ENCODE measurements around the gene FMNL2.

Gene FMNL2

DNA sequence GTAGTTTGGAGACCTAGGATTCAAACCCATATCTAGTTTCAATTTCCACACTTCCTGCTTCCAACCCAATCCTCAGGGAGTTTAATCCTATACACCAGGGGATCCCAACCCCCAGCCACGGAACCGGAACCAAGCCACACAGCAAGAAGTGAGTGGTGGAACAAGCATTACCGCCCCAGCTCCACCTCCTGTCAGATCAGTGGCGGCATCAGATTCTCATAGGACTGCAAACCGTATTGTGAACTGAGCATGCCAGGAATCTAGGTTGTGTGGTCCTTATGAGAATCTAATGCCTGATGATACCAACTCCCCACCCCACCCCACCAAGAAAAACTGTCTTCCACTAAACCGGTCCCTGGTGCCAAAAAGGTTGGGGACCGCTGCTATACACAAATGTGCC is 329.8 kb downstream of the FMNL2 start:
- no peak overlapping the region for H3K4me3 ChIP-seq (ENCODE audit: low read depth, low read length)
- peaks cover 83 to 97% of the 10 kb centered on the region in 2 experiments for H3K36me3 ChIP-seq (ENCODE audit: control insufficient read depth in 2 of 2, insufficient read depth in 1 of 2, low read length in 2 of 2)
- H3K27ac ChIP-seq (ENCODE audit: extremely low read depth, low read depth, low read length) = no peak overlapping the region
- ChIA-PET CTCF (interaction anchor here (1.1 kb wide), 1 partner anchor 489 kb away, joined by 3 read pairs; no protein-coding TSS in a partner anchor), POLR2A (no interaction called here)
- no peaks in the 10 kb centered on the region for H3K9me3 ChIP-seq (ENCODE audit: control insufficient read depth, insufficient read depth, low read depth, low read length)
- no peaks in the 10 kb centered on the region for H3K4me1 ChIP-seq (ENCODE audit: control insufficient read depth, insufficient read depth, low read length)
- no peak for TF ChIP-seq ZNF704 (tag by site-specific recombination; IDR thresholded peaks at IDR 0.05)
- TF ChIP-seq, protein P1, sequence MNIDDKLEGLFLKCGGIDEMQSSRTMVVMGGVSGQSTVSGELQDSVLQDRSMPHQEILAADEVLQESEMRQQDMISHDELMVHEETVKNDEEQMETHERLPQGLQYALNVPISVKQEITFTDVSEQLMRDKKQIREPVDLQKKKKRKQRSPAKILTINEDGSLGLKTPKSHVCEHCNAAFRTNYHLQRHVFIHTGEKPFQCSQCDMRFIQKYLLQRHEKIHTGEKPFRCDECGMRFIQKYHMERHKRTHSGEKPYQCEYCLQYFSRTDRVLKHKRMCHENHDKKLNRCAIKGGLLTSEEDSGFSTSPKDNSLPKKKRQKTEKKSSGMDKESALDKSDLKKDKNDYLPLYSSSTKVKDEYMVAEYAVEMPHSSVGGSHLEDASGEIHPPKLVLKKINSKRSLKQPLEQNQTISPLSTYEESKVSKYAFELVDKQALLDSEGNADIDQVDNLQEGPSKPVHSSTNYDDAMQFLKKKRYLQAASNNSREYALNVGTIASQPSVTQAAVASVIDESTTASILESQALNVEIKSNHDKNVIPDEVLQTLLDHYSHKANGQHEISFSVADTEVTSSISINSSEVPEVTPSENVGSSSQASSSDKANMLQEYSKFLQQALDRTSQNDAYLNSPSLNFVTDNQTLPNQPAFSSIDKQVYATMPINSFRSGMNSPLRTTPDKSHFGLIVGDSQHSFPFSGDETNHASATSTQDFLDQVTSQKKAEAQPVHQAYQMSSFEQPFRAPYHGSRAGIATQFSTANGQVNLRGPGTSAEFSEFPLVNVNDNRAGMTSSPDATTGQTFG (tag by site-specific recombination; IDR thresholded peaks at IDR 0.05; ENCODE audit: borderline replicate concordance) = no peak
- no peak for TF ChIP-seq ZNF658 (tag by site-specific recombination; IDR thresholded peaks at IDR 0.05)
- TF ChIP-seq AEBP2 (tag by site-specific recombination; IDR thresholded peaks at IDR 0.05; ENCODE audit: borderline replicate concordance) = no peak
- TF ChIP-seq, protein P2, sequence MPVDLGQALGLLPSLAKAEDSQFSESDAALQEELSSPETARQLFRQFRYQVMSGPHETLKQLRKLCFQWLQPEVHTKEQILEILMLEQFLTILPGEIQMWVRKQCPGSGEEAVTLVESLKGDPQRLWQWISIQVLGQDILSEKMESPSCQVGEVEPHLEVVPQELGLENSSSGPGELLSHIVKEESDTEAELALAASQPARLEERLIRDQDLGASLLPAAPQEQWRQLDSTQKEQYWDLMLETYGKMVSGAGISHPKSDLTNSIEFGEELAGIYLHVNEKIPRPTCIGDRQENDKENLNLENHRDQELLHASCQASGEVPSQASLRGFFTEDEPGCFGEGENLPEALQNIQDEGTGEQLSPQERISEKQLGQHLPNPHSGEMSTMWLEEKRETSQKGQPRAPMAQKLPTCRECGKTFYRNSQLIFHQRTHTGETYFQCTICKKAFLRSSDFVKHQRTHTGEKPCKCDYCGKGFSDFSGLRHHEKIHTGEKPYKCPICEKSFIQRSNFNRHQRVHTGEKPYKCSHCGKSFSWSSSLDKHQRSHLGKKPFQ (tag by site-specific recombination; IDR thresholded peaks at IDR 0.05) = no peak
- TF ChIP-seq ZNF398 (tag by site-specific recombination; IDR thresholded peaks at IDR 0.05) = no peak
- no peak for TF ChIP-seq KLF1 (tag by site-specific recombination; IDR thresholded peaks at IDR 0.05)
- no peak for TF ChIP-seq ZBTB6 (tag by site-specific recombination; IDR thresholded peaks at IDR 0.05)

DNA sequence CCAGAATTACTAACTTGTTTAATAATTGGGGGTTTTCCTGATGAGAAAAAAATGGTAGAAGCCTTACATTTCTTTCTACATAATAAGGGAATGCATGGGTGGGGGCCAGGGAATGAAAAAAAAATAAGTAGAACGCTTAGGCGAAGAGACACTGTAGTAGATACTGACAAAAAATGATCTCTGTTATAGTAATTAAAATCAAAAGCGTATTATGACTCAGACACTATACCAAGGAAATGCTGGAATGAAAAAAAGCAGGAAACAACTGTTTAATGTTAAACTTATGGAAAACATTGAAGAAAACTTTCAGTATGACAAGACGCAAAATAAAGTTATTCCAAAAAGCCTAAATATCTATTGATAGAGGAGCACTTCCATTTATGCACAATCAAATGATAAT is 339.4 kb downstream of the FMNL2 start:
- H3K36me3 ChIP-seq (ENCODE audit: control insufficient read depth in 2 of 2, insufficient read depth in 1 of 2, low read length in 2 of 2) = peaks cover 84 to 92% of the 10 kb centered on the region in 2 experiments
- ChIA-PET CTCF (interaction anchor here (1.3 kb wide), 1 partner anchor 42 kb away, joined by 3 read pairs; no protein-coding TSS in a partner anchor), POLR2A (no interaction called here)
- H3K9me3 ChIP-seq (ENCODE audit: control insufficient read depth, insufficient read depth, low read depth, low read length) = no peaks in the 10 kb centered on the region
- H3K27ac ChIP-seq (ENCODE audit: extremely low read depth, low read depth, low read length) = no peak overlapping the region
- H3K4me3 ChIP-seq (ENCODE audit: low read depth, low read length) = no peak overlapping the region
- no peaks in the 10 kb centered on the region for H3K4me1 ChIP-seq (ENCODE audit: control insufficient read depth, insufficient read depth, low read length)
- TF ChIP-seq, protein P3, sequence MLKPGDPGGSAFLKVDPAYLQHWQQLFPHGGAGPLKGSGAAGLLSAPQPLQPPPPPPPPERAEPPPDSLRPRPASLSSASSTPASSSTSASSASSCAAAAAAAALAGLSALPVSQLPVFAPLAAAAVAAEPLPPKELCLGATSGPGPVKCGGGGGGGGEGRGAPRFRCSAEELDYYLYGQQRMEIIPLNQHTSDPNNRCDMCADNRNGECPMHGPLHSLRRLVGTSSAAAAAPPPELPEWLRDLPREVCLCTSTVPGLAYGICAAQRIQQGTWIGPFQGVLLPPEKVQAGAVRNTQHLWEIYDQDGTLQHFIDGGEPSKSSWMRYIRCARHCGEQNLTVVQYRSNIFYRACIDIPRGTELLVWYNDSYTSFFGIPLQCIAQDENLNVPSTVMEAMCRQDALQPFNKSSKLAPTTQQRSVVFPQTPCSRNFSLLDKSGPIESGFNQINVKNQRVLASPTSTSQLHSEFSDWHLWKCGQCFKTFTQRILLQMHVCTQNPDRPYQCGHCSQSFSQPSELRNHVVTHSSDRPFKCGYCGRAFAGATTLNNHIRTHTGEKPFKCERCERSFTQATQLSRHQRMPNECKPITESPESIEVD (tag by site-specific recombination; IDR thresholded peaks at IDR 0.05) = no peak
- TF ChIP-seq ZNF223 (tag by site-specific recombination; IDR thresholded peaks at IDR 0.05) (no peak), ZNF423 (tag by site-specific recombination; IDR thresholded peaks at IDR 0.05) (no peak), ZBTB7A (tag by site-specific recombination; IDR thresholded peaks at IDR 0.05; ENCODE audit: low read depth) (no peak), GLI4 (tag by site-specific recombination; IDR thresholded peaks at IDR 0.05) (no peak), KLF7 (tag by site-specific recombination; IDR thresholded peaks at IDR 0.05; ENCODE audit: borderline replicate concordance) (no peak), YY1 (tag by site-specific recombination; IDR thresholded peaks at IDR 0.05) (no peak), ATF2 (tag by site-specific recombination; IDR thresholded peaks at IDR 0.05; ENCODE audit: low read depth) (no peak), ZNF548 (tag by site-specific recombination; IDR thresholded peaks at IDR 0.05) (no peak)

Data from HEK293 (cell line).